ENCODE data around the gene GTPBP6. TPM values are rescaled to one million over a fixed set of nuclear protein-coding genes. Genes with fewer than 3 reads are reported as not detected.

Gene GTPBP6
- total and polyA plus RNA-seq, 7 donors: 22.4 to 65.8 (median 36.0) TPM

DNA sequence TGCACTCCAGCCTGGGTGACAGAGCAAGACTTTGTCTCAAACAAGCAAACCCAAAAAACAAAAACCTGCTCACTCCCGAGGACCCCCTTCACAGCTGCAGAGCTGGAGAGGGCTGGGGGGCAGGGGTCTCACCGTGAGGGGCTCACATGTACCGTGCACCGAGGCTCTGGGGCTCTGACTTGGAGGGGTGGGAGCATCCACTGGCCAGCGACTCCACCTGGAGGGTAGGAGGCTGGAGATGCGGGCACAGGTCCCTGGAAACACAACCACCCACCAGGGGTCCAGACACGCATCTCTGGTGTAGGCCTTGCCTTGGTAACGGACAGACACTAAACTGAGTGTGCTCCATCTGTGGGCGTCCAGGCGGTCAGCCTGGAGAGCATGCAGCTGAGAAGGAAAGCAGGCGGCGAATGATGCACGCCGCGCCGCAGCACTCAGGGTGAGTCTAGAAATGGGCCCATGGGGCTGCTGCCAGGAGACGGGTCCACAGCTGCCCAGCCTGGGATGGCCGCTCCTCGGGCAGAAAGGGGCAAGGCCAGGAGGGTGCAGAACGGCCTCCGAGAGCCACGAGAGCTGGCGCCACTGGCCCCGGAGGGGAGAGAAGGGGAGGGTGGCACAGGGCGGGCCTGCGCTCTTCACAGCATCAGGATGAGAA lies 42.0 kb upstream of the GTPBP6 start:
- Histone ChIP-seq H3K4me3 (no peak overlapping the region), H3K27ac (no peak overlapping the region), H3K9me3 (peaks cover 0 to 18% (median 3%) of the 10 kb centered on the region in 4 donors), H3K27me3 (no peaks in the 10 kb centered on the region), H3K36me3 (peaks cover 0 to 17% (median 2%) of the 10 kb centered on the region in 4 donors), H3K4me1 (no peaks in the 10 kb centered on the region)
- intact Hi-C loops (cut with DNase I): no loop called here
- DNase-seq: no peak
- 94 to 96% methylated on average over 26 of the region's 26 CpGs for WGBS, 2 donors
- TF ChIP-seq POLR2A (IDR thresholded peaks at IDR 0.05) (no peak), POLR2AphosphoS5 (IDR thresholded peaks at IDR 0.05) (no peak), EP300 (IDR thresholded peaks at IDR 0.05) (no peak)
- TF ChIP-seq, protein P1, sequence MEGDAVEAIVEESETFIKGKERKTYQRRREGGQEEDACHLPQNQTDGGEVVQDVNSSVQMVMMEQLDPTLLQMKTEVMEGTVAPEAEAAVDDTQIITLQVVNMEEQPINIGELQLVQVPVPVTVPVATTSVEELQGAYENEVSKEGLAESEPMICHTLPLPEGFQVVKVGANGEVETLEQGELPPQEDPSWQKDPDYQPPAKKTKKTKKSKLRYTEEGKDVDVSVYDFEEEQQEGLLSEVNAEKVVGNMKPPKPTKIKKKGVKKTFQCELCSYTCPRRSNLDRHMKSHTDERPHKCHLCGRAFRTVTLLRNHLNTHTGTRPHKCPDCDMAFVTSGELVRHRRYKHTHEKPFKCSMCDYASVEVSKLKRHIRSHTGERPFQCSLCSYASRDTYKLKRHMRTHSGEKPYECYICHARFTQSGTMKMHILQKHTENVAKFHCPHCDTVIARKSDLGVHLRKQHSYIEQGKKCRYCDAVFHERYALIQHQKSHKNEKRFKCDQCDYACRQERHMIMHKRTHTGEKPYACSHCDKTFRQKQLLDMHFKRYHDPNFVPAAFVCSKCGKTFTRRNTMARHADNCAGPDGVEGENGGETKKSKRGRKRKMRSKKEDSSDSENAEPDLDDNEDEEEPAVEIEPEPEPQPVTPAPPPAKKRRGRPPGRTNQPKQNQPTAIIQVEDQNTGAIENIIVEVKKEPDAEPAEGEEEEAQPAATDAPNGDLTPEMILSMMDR (IDR thresholded peaks at IDR 0.05): no peak

DNA sequence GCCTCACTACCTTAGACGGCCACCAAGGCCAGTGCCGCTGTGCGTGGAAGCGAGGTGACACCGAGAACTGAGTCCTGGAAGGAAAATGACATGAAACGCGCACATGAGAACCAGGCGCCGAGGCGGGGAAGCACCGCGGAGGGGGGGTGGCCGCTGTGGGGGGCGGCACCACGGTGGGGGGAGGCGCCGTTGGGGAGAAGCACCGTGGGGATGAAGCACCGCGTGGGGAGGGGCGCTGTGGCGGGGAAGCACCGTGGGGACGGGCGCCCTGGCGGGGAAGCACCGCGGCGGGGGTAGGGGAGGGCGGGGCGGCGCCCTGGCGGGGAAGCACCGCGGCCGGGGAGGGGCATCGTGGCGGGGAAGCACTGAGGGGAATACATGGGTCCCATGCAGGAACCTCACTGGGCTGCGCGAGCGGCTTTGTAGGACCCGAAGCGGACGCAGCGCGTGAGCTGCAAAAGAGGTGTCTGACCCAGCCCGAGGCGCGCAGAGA lies 40.1 kb upstream of the GTPBP6 start:
- WGBS, 2 donors: 95 to 97% methylated on average over 49 of the region's 49 CpGs
- no peak overlapping the region for H3K27ac ChIP-seq

DNA sequence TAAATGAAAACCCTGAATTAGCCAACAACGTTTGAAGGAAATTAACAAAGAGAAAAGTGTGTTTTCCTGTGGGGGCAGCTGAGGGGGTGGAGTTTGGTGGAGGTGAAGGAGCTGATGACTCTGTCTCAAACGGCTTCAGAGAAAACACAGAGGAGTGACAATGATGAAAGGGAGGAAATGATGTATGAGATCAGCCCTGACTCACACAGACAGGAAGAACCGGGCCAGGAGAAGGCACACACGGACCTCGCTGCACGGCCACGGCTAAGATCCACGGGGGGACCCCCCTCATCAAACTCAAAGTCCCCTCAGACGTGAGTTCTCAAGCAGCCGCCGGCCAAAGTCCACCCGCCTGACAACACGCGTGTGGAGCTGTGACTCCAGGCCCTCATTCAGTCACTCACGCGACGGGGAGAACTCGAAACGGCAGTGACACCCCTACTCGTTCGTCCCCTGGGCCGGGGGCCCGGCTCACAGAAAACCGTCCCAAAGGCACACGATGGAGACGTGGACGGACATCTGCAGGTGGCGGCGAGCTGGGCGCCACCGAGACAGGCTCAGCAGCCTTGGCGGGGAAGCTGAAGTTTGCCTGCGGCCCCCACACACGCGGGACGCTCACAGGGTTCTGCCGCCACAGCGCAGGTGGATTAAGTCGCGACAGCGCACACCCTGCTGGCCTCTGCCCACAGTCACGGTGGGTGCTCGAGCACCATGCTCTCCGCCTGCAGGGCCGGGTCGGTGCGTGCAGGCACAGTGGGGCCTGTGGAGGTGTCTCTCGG lies 39.3 kb upstream of the GTPBP6 start:
- no peak for DNase-seq
- TF ChIP-seq POLR2AphosphoS5 (IDR thresholded peaks at IDR 0.05): no peak
- TF ChIP-seq, protein P1 (IDR thresholded peaks at IDR 0.05): no peak
- Histone ChIP-seq H3K27me3 (no peaks in the 10 kb centered on the region), H3K9me3 (peaks cover 0 to 18% (median 3%) of the 10 kb centered on the region in 4 donors), H3K4me3 (no peak overlapping the region), H3K27ac (no peak overlapping the region), H3K36me3 (peaks cover 0 to 17% (median 2%) of the 10 kb centered on the region in 4 donors), H3K4me1 (no peaks in the 10 kb centered on the region)
- WGBS, 2 donors: 89 to 93% methylated on average over 48 of the region's 48 CpGs
- intact Hi-C loops (cut with DNase I): no loop called here

More for the DNA sequence above, 40.1 kb upstream of the GTPBP6 start:
- H3K4me3 ChIP-seq: no peak overlapping the region
- intact Hi-C loops (cut with DNase I): no loop called here
- peaks cover 0 to 18% (median 3%) of the 10 kb centered on the region in 4 donors for H3K9me3 ChIP-seq
- no peaks in the 10 kb centered on the region for H3K27me3 ChIP-seq
- no peaks in the 10 kb centered on the region for H3K4me1 ChIP-seq
- TF ChIP-seq, protein P1 (IDR thresholded peaks at IDR 0.05): no peak
- no peak for TF ChIP-seq POLR2A (IDR thresholded peaks at IDR 0.05)
- TF ChIP-seq POLR2AphosphoS5 (IDR thresholded peaks at IDR 0.05): no peak
- TF ChIP-seq EP300 (IDR thresholded peaks at IDR 0.05): no peak
- no peak for DNase-seq
- peaks cover 0 to 17% (median 2%) of the 10 kb centered on the region in 4 donors for H3K36me3 ChIP-seq

DNA sequence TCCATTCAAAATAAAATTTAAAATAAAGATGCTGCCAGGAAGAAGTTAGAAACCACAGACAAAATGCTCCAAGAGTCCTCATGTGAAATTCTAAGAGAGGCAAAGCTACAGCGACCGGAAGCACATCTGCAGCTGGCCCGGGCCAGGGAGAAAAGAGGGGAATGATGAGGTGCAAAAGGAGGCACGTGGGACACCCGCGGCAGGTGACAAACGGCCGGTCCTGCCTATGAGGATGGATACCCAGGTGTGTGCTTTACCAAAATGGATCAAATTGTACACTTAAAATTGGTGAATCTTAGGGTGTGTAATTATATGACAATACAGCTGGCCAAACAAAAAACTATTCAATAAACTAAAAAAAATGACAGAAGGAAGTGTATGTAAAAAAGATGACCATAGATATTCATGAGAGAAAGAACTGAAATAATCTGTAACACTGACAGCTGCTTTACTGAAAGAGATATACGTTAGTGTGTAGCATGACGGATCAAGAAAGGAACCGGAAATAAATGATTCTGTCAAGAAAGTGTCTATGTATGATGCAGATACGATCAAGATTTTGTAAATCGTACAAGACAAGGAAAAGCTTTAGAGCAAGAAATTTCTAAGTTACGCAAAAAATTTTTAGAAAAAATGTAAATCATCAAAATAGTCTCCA lies 38.6 kb upstream of the GTPBP6 start:
- Histone ChIP-seq H3K27ac (no peak overlapping the region), H3K36me3 (peaks cover 0 to 17% (median 2%) of the 10 kb centered on the region in 4 donors), H3K9me3 (peaks cover 0 to 18% (median 3%) of the 10 kb centered on the region in 4 donors), H3K27me3 (no peaks in the 10 kb centered on the region), H3K4me1 (no peaks in the 10 kb centered on the region), H3K4me3 (no peak overlapping the region)
- TF ChIP-seq EP300 (IDR thresholded peaks at IDR 0.05): no peak
- TF ChIP-seq POLR2AphosphoS5 (IDR thresholded peaks at IDR 0.05): no peak
- TF ChIP-seq, protein P1 (IDR thresholded peaks at IDR 0.05): no peak
- no peak for TF ChIP-seq POLR2A (IDR thresholded peaks at IDR 0.05)
- 86 to 88% methylated on average over 14 of the region's 14 CpGs for WGBS, 2 donors
- intact Hi-C loops (cut with DNase I): no loop called here
- no peak for DNase-seq
